Loucy (cell line): ENCODE results near the gene MYLK3.
A peak's percentile ranks its signal among the peaks of the same experiment; 100 is the strongest.

Experiments
- H2AFZ ChIP-seq: fragments of 200-600 bp; sonication (generic); 2 replicates; pipeline ENCODE4 v1.6.0; 2016; ENCODE audit warnings: antibody characterized with exemption, mild to moderate bottlenecking, low read length, moderate library complexity
- H3F3A ChIP-seq: fragments of 200-600 bp; 2 replicates; pipeline ENCODE4 v1.6.0; 2016; ENCODE audit warnings: antibody characterized with exemption, low read depth, mild to moderate bottlenecking
- H3K27me3 ChIP-seq: fragments of 200-600 bp; sonication (generic); 2 replicates; pipeline ENCODE4 v1.6.1; 2014; ENCODE audit warnings: low read length, mild to moderate bottlenecking; ENCODE audit not compliant: insufficient read depth, poor library complexity, severe bottlenecking
- H3K36me3 ChIP-seq: fragments of 200-600 bp; sonication (generic); 2 replicates; pipeline ENCODE4 v1.6.1; 2016; ENCODE audit warnings: low read length; ENCODE audit not compliant: insufficient read depth
- H3K4me1 ChIP-seq: fragments of 200-600 bp; sonication (generic); 2 replicates; pipeline ENCODE4 v1.5.1; 2014; ENCODE audit warnings: low read length, mild to moderate bottlenecking; ENCODE audit not compliant: insufficient read depth, poor library complexity, severe bottlenecking
- H3K4me2 ChIP-seq: fragments of 200-600 bp; sonication (generic); 2 replicates; pipeline ENCODE4 v1.6.0; 2014; ENCODE audit warnings: antibody characterized with exemption, low read length, low read depth, mild to moderate bottlenecking; ENCODE audit not compliant: poor library complexity, severe bottlenecking
- H3K4me3 ChIP-seq: fragments of 200-600 bp; sonication (generic); 2 replicates; pipeline ENCODE4 v1.5.1; 2014; ENCODE audit warnings: low read length, mild to moderate bottlenecking, mixed read lengths; ENCODE audit not compliant: poor library complexity, severe bottlenecking
- H3K79me2 ChIP-seq: fragments of 200-600 bp; sonication (generic); 2 replicates; pipeline ENCODE4 v1.6.1; 2014; ENCODE audit warnings: low read length; ENCODE audit not compliant: insufficient read depth
- H3K9ac ChIP-seq: fragments of 200-600 bp; sonication (generic); 2 replicates; pipeline ENCODE4 v1.6.0; 2014; ENCODE audit warnings: mild to moderate bottlenecking, low read depth, low read length, moderate library complexity; ENCODE audit not compliant: poor library complexity, severe bottlenecking
- H3K9me2 ChIP-seq: fragments of 200-600 bp; sonication (generic); replicated peaks from 2 replicates; pipeline ENCODE4 v1.6.1; 2016; ENCODE audit warnings: low read depth, low read length, mixed read lengths
- H3K9me3 ChIP-seq: fragments of 200-600 bp; sonication (generic); 2 replicates; pipeline ENCODE4 v1.6.1; 2014; ENCODE audit warnings: mild to moderate bottlenecking, antibody characterized with exemption, low read length, low read depth; ENCODE audit not compliant: insufficient read depth
- H4K20me1 ChIP-seq: fragments of 200-600 bp; sonication (generic); 2 replicates; pipeline ENCODE4 v1.6.0; 2014; ENCODE audit warnings: antibody characterized with exemption, low read length, mild to moderate bottlenecking; ENCODE audit not compliant: insufficient read depth, poor library complexity, severe bottlenecking
- CTCF ChIP-seq: fragments of 200-600 bp; sonication (generic); conservative IDR thresholded peaks from 2 replicates; pipeline ENCODE4 v1.5.1; 2014; ENCODE audit warnings: mild to moderate bottlenecking, antibody characterized with exemption, low read length
- EZH2phosphoT487 ChIP-seq: fragments of 200-600 bp; IDR thresholded peaks from 2 replicates; pipeline ENCODE4 v1.6.1; 2018; ENCODE audit warnings: antibody characterized with exemption, mild to moderate bottlenecking, moderate library complexity, borderline replicate concordance

MYLK3 gene

GRCh38 chr16:46748775-46749705 lies 896 bp upstream of the MYLK3 start:
- no peak overlapping the region for H3K4me3 ChIP-seq
- no peak for TF ChIP-seq EZH2phosphoT487
- no peak for TF ChIP-seq CTCF
- no peak overlapping the region for H3K9ac ChIP-seq
- no peaks in the 10 kb centered on the region for H3K79me2 ChIP-seq
- H3K9me3 ChIP-seq = no peaks in the 10 kb centered on the region
- no peaks in the 10 kb centered on the region for H3K9me2 ChIP-seq
- no peak overlapping the region for H3K4me2 ChIP-seq
- H4K20me1 ChIP-seq = no peaks in the 10 kb centered on the region
- no peaks in the 10 kb centered on the region for H3K36me3 ChIP-seq
- peak overlapping the region; percentile 6; the same call in 1 of the 2 replicates for H2AFZ ChIP-seq
- no peaks in the 10 kb centered on the region for H3F3A ChIP-seq
- no peaks in the 10 kb centered on the region for H3K27me3 ChIP-seq
- H3K4me1 ChIP-seq = peaks cover 5% of the 10 kb centered on the region

GRCh38 chr16:46746821-46747776 lies 1.0 kb downstream of the MYLK3 start:
- Histone ChIP-seq H2AFZ (no peak overlapping the region), H3K4me2 (no peak overlapping the region), H3K9me2 (no peaks in the 10 kb centered on the region), H4K20me1 (no peaks in the 10 kb centered on the region), H3K9me3 (no peaks in the 10 kb centered on the region), H3K36me3 (no peaks in the 10 kb centered on the region), H3K79me2 (no peaks in the 10 kb centered on the region), H3K27me3 (no peaks in the 10 kb centered on the region), H3K4me3 (no peak overlapping the region), H3F3A (no peaks in the 10 kb centered on the region), H3K4me1 (peaks cover 5% of the 10 kb centered on the region), H3K9ac (no peak overlapping the region)
- TF ChIP-seq CTCF = no peak
- TF ChIP-seq EZH2phosphoT487 = no peak

GRCh38 chr16:46745617-46746016 lies 2.5 kb downstream of the MYLK3 start:
- H4K20me1 ChIP-seq = no peaks in the 10 kb centered on the region
- no peak for TF ChIP-seq EZH2phosphoT487
- TF ChIP-seq CTCF = no peak

More at GRCh38 chr16:46745617-46746016, 2.5 kb downstream of the MYLK3 start:
- H3K4me3 ChIP-seq = no peak overlapping the region
- H3K36me3 ChIP-seq = no peaks in the 10 kb centered on the region
- H3K9me2 ChIP-seq = no peaks in the 10 kb centered on the region
- H3K79me2 ChIP-seq = no peaks in the 10 kb centered on the region
- no peak overlapping the region for H3K9ac ChIP-seq
- H3F3A ChIP-seq = no peaks in the 10 kb centered on the region
- H3K4me1 ChIP-seq = peaks cover 5% of the 10 kb centered on the region
- H3K4me2 ChIP-seq = no peak overlapping the region
- H3K9me3 ChIP-seq = no peaks in the 10 kb centered on the region
- H3K27me3 ChIP-seq = no peaks in the 10 kb centered on the region
- H2AFZ ChIP-seq = no peak overlapping the region
